Activated CD8-positive, alpha-beta T cell treated with anti-CD3 and anti-CD28 coated beads for 36 hours (primary cell): ENCODE data around the gene STEAP2. TPM values are rescaled to one million over a fixed set of nuclear protein-coding genes. Genes with fewer than 3 reads are reported as not detected.

Experiments
- ATAC-seq: fragments of 200-7000 bp; cut with Tn5 transposase; one replicate; pipeline ENCODE4 v1.10.0; 2021; ENCODE audit warnings: mild to moderate bottlenecking, moderate library complexity
- CTCF ChIA-PET: fragments of 350-600 bp; sonication (Branson Sonifier 250); formaldehyde crosslinking; loops from one replicate; lab custom pipeline; 2021; ENCODE audit warnings: antibody characterized with exemption; lab: Charles Lee
- POLR2A ChIA-PET: fragments of 350-600 bp; sonication (Branson Sonifier 250); formaldehyde crosslinking; loops from one replicate; lab custom pipeline; 2021; ENCODE audit warnings: antibody characterized with exemption; lab: Charles Lee
- DNase-seq: peaks from one replicate; pipeline ENCODE4 v3.0.0-alpha.2; 2020
- H3K27ac Mint-ChIP-seq: one replicate; pipeline ENCODE4 v1.8.0; 2021; ENCODE audit warnings: mild to moderate bottlenecking, mixed read lengths
- H3K27me3 Mint-ChIP-seq: one replicate; pipeline ENCODE4 v1.8.0; 2021; ENCODE audit warnings: mixed read lengths
- H3K36me3 Mint-ChIP-seq: one replicate; pipeline ENCODE4 v1.8.0; 2021; ENCODE audit warnings: low read depth, mixed read lengths
- H3K4me1 Mint-ChIP-seq: one replicate; pipeline ENCODE4 v1.8.0; 2021; ENCODE audit warnings: low read depth, mixed read lengths
- H3K4me3 Mint-ChIP-seq: one replicate; pipeline ENCODE4 v1.8.0; 2021; ENCODE audit warnings: mild to moderate bottlenecking, moderate library complexity, mixed read lengths
- H3K9me3 Mint-ChIP-seq: one replicate; pipeline ENCODE4 v1.8.0; 2021; ENCODE audit warnings: mixed read lengths
- intact Hi-C: fragments of 100-400 bp; cut with micrococcal nuclease; formaldehyde crosslinking; loops from one replicate; pipeline ENCODE4 v1.10.0; 2022
- total RNA-seq, 2 experiments: library from RNA; stranded (reverse); gene quantifications; one replicate each; pipeline ENCODE4 v1.2.3, GENCODE V29; 2021
- TF ChIP-seq, protein P1 (sequence below): fragments of 200-600 bp; IDR thresholded peaks from one replicate; pipeline ENCODE4 v1.8.0; 2022; ENCODE audit warnings: antibody characterized with exemption, mild to moderate bottlenecking

Gene STEAP2
- total RNA-seq, 2 experiments from 2014 or later, result not detected

DNA sequence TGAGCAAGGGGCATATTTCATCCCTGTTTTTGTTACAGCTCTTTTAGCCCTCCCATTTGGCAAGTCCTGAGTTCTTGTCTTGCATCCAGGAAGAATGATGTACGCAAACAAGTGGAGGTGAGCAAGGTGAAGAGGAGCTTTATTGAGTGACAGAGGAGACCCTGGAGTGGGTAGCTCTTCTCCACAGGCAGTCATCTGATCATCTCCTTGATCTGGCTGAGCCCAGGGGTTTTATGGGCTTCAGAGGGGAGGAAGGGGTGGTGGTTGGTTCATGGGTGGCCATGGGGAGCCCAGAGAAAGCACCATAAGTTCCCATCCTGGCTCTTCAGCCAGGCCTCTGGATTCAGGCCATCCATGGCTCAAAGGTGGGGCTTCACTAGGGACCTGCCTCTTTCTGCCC is 35.3 kb upstream of the STEAP2 start:
- TF ChIP-seq, protein P1, sequence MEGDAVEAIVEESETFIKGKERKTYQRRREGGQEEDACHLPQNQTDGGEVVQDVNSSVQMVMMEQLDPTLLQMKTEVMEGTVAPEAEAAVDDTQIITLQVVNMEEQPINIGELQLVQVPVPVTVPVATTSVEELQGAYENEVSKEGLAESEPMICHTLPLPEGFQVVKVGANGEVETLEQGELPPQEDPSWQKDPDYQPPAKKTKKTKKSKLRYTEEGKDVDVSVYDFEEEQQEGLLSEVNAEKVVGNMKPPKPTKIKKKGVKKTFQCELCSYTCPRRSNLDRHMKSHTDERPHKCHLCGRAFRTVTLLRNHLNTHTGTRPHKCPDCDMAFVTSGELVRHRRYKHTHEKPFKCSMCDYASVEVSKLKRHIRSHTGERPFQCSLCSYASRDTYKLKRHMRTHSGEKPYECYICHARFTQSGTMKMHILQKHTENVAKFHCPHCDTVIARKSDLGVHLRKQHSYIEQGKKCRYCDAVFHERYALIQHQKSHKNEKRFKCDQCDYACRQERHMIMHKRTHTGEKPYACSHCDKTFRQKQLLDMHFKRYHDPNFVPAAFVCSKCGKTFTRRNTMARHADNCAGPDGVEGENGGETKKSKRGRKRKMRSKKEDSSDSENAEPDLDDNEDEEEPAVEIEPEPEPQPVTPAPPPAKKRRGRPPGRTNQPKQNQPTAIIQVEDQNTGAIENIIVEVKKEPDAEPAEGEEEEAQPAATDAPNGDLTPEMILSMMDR, result no peak
- POLR2A ChIA-PET, result no interaction called here
- Mint-ChIP-seq H3K27me3 (peaks cover 22% of the 10 kb centered on the region), H3K36me3 (no peaks in the 10 kb centered on the region), H3K4me3 (no peak overlapping the region), H3K27ac (no peak overlapping the region), H3K4me1 (peaks cover 30% of the 10 kb centered on the region), H3K9me3 (peaks cover 2% of the 10 kb centered on the region)
- ATAC-seq (no peak), DNase-seq (no peak)
- CTCF ChIA-PET, result no interaction called here
- intact Hi-C loops, result no loop called here

DNA sequence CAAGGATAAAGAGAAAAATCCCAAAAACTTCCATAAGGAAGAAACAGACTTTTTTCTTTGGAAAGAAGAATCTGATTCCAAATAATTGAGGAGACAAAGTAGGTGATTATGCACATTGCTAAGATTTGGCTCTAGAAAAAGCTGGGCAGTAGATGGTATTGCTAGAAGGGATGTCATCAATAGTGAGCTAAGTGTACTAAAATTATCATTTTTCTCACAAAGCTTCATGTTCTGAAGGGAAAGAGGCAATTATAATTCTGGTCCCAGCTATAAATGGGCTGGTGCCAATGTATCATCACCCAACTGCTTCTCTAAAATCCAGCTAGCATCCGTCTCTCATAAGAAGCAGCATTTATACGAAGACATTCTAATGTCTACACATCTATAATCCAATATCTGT is 33.4 kb upstream of the STEAP2 start:
- ChIA-PET POLR2A (interaction anchor here (1.2 to 1.5 kb wide), 3 partner anchors 9 to 66 kb away, joined by 3 to 4 read pairs (median 4); partner anchors contain the start of gene STEAP2), CTCF (interaction anchor here (1.1 to 1.5 kb wide), 3 partner anchors 33 to 277 kb away, joined by 4 to 8 read pairs (median 5); partner anchors contain the start of gene STEAP2)
- TF ChIP-seq, protein P1, result no peak
- ATAC-seq, result no peak
- Mint-ChIP-seq H3K4me1 (peaks cover 30% of the 10 kb centered on the region), H3K27ac (no peak overlapping the region), H3K27me3 (peaks cover 15% of the 10 kb centered on the region), H3K9me3 (peaks cover 2% of the 10 kb centered on the region), H3K36me3 (no peaks in the 10 kb centered on the region), H3K4me3 (no peak overlapping the region)
- intact Hi-C loops, result no loop called here
- DNase-seq, result no peak

DNA sequence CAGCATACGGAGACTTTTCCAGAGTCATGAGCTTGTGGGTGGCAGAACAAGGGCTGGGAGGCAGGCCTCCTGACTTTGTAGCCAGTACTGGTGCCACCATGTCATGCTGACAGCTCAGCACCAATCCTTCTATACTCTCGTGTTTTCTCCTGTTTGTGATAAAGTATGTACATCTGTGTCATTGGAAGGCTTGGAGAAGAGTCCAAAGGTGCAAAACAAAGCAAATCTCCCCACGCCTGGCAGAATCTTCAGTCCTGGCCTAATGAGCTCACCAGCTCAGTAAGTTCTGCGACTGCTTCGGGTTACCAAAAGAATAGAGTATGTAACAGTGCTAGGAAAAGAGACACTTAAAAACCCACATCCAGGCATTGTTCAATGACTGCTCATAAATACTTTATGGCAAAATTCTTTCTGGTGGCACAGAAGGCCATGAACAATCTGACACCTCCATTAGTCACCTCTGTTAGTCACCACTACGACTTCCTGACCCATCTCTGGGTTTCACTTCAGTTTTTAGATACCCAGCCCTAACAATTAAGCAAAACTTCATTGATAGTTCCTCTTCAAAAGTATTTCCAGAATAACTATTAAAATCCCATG is 32.8 kb upstream of the STEAP2 start:
- Mint-ChIP-seq H3K4me3 (no peak overlapping the region), H3K4me1 (peaks cover 28% of the 10 kb centered on the region), H3K36me3 (no peaks in the 10 kb centered on the region), H3K27ac (peak overlapping the region; percentile 83), H3K9me3 (peaks cover 2% of the 10 kb centered on the region), H3K27me3 (peaks cover 11% of the 10 kb centered on the region)
- intact Hi-C loops, result no loop called here
- ATAC-seq, result peak; percentile 97
- TF ChIP-seq, protein P1, result no peak
- ChIA-PET CTCF (interaction anchor here (1.1 to 1.6 kb wide), 4 partner anchors 33 to 277 kb away, joined by 3 to 8 read pairs (median 4); partner anchors contain the start of gene STEAP2), POLR2A (interaction anchor here (1.2 to 1.5 kb wide), 3 partner anchors 9 to 65 kb away, joined by 3 to 4 read pairs (median 4); partner anchors contain the start of gene STEAP2)
- peak; percentile 37 for DNase-seq

DNA sequence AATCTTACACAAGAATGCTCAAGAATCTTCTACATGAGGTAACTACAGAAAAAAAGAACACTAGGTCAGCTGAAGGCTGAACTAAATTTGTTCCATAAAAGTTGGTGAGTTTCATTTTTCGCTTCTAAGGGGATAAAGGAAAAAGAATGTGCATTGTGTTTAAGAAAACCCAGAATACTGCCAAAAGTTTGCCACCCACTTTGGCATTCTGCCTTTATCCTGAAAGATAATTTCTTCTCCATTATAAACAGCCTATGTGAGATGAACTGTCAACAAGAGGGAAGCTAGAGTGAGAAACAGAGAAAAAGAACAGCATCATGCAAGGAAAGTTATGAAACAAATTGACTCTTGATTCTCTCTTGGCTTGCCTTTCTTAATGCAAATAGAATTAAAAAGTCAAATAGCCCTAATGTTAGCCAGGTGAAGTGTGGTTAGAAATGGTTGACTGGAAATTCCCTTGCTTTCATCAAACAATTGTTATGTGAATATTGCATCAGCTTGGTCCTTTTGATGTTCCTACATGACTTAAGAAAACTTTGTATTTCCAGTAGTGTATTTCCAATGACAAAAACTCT is 31.4 kb upstream of the STEAP2 start:
- no peak overlapping the region for H3K4me3 Mint-ChIP-seq
- DNase-seq (no peak), ATAC-seq (no peak)
- H3K27ac Mint-ChIP-seq, result peak overlapping the region; percentile 72
- H3K9me3 Mint-ChIP-seq, result peaks cover 2% of the 10 kb centered on the region
- peaks cover 11% of the 10 kb centered on the region for H3K27me3 Mint-ChIP-seq
- ChIA-PET CTCF (interaction anchor here (1.6 kb wide), 1 partner anchor 36 kb away, joined by 3 read pairs; no protein-coding TSS in a partner anchor), POLR2A (no interaction called here)
- H3K4me1 Mint-ChIP-seq, result peaks cover 28% of the 10 kb centered on the region
- TF ChIP-seq, protein P1, result no peak
- no peaks in the 10 kb centered on the region for H3K36me3 Mint-ChIP-seq
- intact Hi-C loops, result no loop called here

DNA sequence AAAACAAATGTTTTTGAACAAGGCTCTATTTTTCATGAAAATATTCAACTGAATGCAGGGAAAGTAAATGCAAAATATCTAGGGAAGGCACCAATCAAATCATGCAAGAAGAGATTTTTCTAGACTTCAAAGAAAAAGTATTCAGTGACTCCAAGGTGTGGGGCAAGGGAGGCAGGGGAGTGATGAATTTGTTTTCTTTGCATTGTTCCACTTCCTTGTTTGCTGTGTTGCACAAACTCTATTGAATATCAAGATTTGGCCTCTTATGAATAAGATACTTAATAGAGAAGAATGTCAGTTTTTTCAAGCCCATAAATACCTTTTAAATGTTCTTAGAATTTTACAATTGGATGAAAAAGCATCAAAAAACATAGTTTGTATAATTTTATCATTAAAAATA is 30.9 kb upstream of the STEAP2 start:
- Mint-ChIP-seq H3K27me3 (peaks cover 11% of the 10 kb centered on the region), H3K27ac (peak overlapping the region; percentile 72), H3K9me3 (peaks cover 2% of the 10 kb centered on the region), H3K4me1 (peaks cover 28% of the 10 kb centered on the region), H3K4me3 (no peak overlapping the region), H3K36me3 (no peaks in the 10 kb centered on the region)
- ChIA-PET CTCF (no interaction called here), POLR2A (no interaction called here)
- DNase-seq (no peak), ATAC-seq (no peak)
- TF ChIP-seq, protein P1, result no peak
- intact Hi-C loops, result no loop called here
